ENCODE results near the gene PCDHGA7. TPM values are rescaled to one million over a fixed set of nuclear protein-coding genes. Genes with fewer than 3 reads are reported as not detected.

PCDHGA7 gene
- total and polyA plus RNA-seq, 2 donors (not counting 3 experiments of a cell fraction or from before 2014, with no cell fraction given) = 0.84 to 1.8 TPM

- peak; percentile 50 for FAIRE-seq
- POLR2A ChIA-PET = interaction anchor here (1.3 kb wide), 1 partner anchor 23 kb away, joined by 3 read pairs; the partner anchor contains the start of gene TAF7
- dilution Hi-C loops (cut with MboI; ENCODE audit: extremely low pct_ligation_motif_present, low sequenced_read_pairs) (no loop called here), intact Hi-C loops (cut with micrococcal nuclease) (loop anchor here (2.0 kb wide), 1 partner anchor 23 kb away; the partner anchor contains the start of gene TAF7)
- Histone ChIP-seq H3K36me3 (ENCODE audit: control insufficient read depth in 2 of 2, extremely low read depth in 1 of 2, insufficient read depth in 2 of 2, low read length in 2 of 2) (no peaks in the 10 kb centered on the region), H3K4me2 (ENCODE audit: insufficient read depth, low read length) (peak overlapping the region; percentile 65), H2AFZ (ENCODE audit: low read depth, low read length) (peak overlapping the region; percentile 86), H3K79me2 (ENCODE audit: control insufficient read depth, insufficient read depth, low read length) (no peaks in the 10 kb centered on the region), H3K27ac (ENCODE audit: insufficient read depth, low read depth, low read length) (no peak overlapping the region), H3K27me3 (ENCODE audit: control insufficient read depth in 2 of 2, insufficient read depth in 2 of 2, low read length in 2 of 2) (peaks cover 7 to 29% of the 10 kb centered on the region in 2 experiments), H4K20me1 (replicated peaks; ENCODE audit: control insufficient read depth, extremely low read depth, insufficient read depth, low read length) (no peaks in the 10 kb centered on the region), H3K9ac (replicated peaks; ENCODE audit: extremely low read depth, insufficient read depth, low read length) (peak overlapping the region; percentile 49), H3K4me1 (ENCODE audit: control insufficient read depth, extremely low read depth, insufficient read depth, low read length) (peaks cover 3% of the 10 kb centered on the region), H3K9me1 (replicated peaks; ENCODE audit: control insufficient read depth, extremely low read depth, insufficient read depth, low read length) (no peaks in the 10 kb centered on the region), H3K4me3 (replicated peaks in 1 of 3; ENCODE audit: insufficient read depth in 1 of 3, low read depth in 1 of 3, low read length in 3 of 3) (peak overlapping the region in 2 of 3 experiments; percentile 17 to 59), H3K9me3 (replicated peaks; ENCODE audit: control insufficient read depth, insufficient read depth, low read length) (no peaks in the 10 kb centered on the region)
- no peak for DNase-seq (ENCODE audit: low read depth, low spot score)
- TF ChIP-seq FOS (IDR thresholded peaks at IDR 0.05; ENCODE audit: borderline replicate concordance, insufficient read depth, low read length) = no peak
- TF ChIP-seq GATA2 (IDR thresholded peaks at IDR 0.05; ENCODE audit: insufficient read depth, insufficient read length, low read depth, low read length) = no peak
- no peak for TF ChIP-seq POLR2A (IDR thresholded peaks at IDR 0.05; ENCODE audit: low read depth, low read length)
- TF ChIP-seq EZH2 (IDR thresholded peaks at IDR 0.05; ENCODE audit: borderline replicate concordance, low read depth, low read length, severe bottlenecking) = no peak
- no peak for TF ChIP-seq MAX (IDR thresholded peaks at IDR 0.05; ENCODE audit: insufficient read depth, insufficient read length)
- no peak for TF ChIP-seq CTCF (IDR thresholded peaks at IDR 0.05; ENCODE audit: extremely low read depth in 1 of 2, insufficient read depth in 1 of 2, low read depth in 1 of 2, low read length in 2 of 2)
- TF ChIP-seq JUN (IDR thresholded peaks at IDR 0.05; ENCODE audit: borderline replicate concordance, insufficient read depth, insufficient read length, low read depth) = no peak
- no peak for TF ChIP-seq MYC (IDR thresholded peaks at IDR 0.05; ENCODE audit: low read depth, low read length)
- TF ChIP-seq POLR2AphosphoS5 (IDR thresholded peaks at IDR 0.05; ENCODE audit: insufficient read depth, low read depth, low read length) = no peak
- TSS peak; percentile 69 for BruUV-seq (replicated peaks)
- CTCF ChIA-PET = interaction anchor here (0.8 to 3.8 kb wide), 24 partner anchors 9 to 223 kb away, joined by 3 to 38 read pairs (median 6); partner anchors contain the start of genes PCDHB9, PCDHGA1, PCDHGA10 and PCDHGA12
These were observed 38.5 kb upstream of the PCDHGA7 start for GRCh38 chr5:141343953-141344463.
